HepG2 (cell line): ENCODE measurements around the gene SFXN5. TPM values are rescaled to one million over a fixed set of nuclear protein-coding genes. Genes with fewer than 3 reads are reported as not detected.
A peak's percentile ranks its signal among the peaks of the same experiment; 100 is the strongest.

ENCODE experiments used
- ATF7 ChIP-seq, 2 experiments: fragments of 450-650 bp in 1 of 2; sonication (generic) in 1 of 2; formaldehyde crosslinking in 1 of 2; IDR thresholded peaks; 2 replicates each; pipeline versions ENCODE4 v1.4.0 to v1.6.1; 2016 to 2020; ENCODE audit warnings: antibody characterized with exemption in 1 of 2, mild to moderate bottlenecking in 1 of 2, missing genetic modification reagents in 1 of 2
- FOXO1 ChIP-seq: sonication (generic); formaldehyde crosslinking; IDR thresholded peaks from 2 replicates; pipeline ENCODE4 v1.4.0; 2020; ENCODE audit warnings: missing genetic modification reagents
- GPBP1L1 ChIP-seq: sonication (generic); formaldehyde crosslinking; IDR thresholded peaks from 2 replicates; pipeline ENCODE4 v1.5.0; 2020; ENCODE audit warnings: mild to moderate bottlenecking, missing genetic modification reagents
- MIER2 ChIP-seq: IDR thresholded peaks from 2 replicates; pipeline ENCODE4 v1.6.1; 2016; ENCODE audit warnings: missing biosample characterization, missing genetic modification reagents
- NCOA1 ChIP-seq: sonication (generic); formaldehyde crosslinking; IDR thresholded peaks from 2 replicates; pipeline ENCODE4 v1.9.0; 2021; ENCODE audit warnings: missing genetic modification reagents
- NR0B2 ChIP-seq: sonication (generic); formaldehyde crosslinking; IDR thresholded peaks from 2 replicates; pipeline ENCODE4 v1.4.0; 2020; ENCODE audit warnings: mild to moderate bottlenecking, missing genetic modification reagents
- TFDP1 ChIP-seq: IDR thresholded peaks from 2 replicates; pipeline ENCODE4 v1.6.1; 2016; ENCODE audit warnings: missing compliant biosample characterization, missing genetic modification reagents, borderline replicate concordance
- YEATS4 ChIP-seq: sonication (generic); formaldehyde crosslinking; IDR thresholded peaks from 2 replicates; pipeline ENCODE4 v1.4.0; 2020; ENCODE audit warnings: missing genetic modification reagents, borderline replicate concordance
- ZBTB3 ChIP-seq: sonication (generic); formaldehyde crosslinking; IDR thresholded peaks from 2 replicates; pipeline ENCODE4 v1.4.0; 2020; ENCODE audit warnings: low read depth, mild to moderate bottlenecking, moderate library complexity, missing genetic modification reagents, borderline replicate concordance
- ZBTB37 ChIP-seq: sonication (generic); formaldehyde crosslinking; IDR thresholded peaks from 2 replicates; pipeline ENCODE4 v1.4.0; 2020; ENCODE audit warnings: mild to moderate bottlenecking, missing genetic modification reagents
- ZBTB38 ChIP-seq: sonication (generic); formaldehyde crosslinking; IDR thresholded peaks from 2 replicates; pipeline ENCODE4 v1.5.1; 2020; ENCODE audit warnings: mild to moderate bottlenecking, missing genetic modification reagents
- ZNF20 ChIP-seq: sonication (generic); formaldehyde crosslinking; IDR thresholded peaks from 2 replicates; pipeline ENCODE4 v1.4.0; 2020; ENCODE audit warnings: mild to moderate bottlenecking, moderate library complexity, missing genetic modification reagents
- ZNF232 ChIP-seq: sonication (generic); formaldehyde crosslinking; IDR thresholded peaks from 2 replicates; pipeline ENCODE4 v1.4.0; 2020; ENCODE audit warnings: missing genetic modification reagents, borderline replicate concordance
- ZNF382 ChIP-seq: sonication (generic); formaldehyde crosslinking; IDR thresholded peaks from 2 replicates; pipeline ENCODE4 v1.5.0; 2020; ENCODE audit warnings: missing genetic modification reagents, mild to moderate bottlenecking, borderline replicate concordance
- ZNF547 ChIP-seq: sonication (generic); formaldehyde crosslinking; IDR thresholded peaks from 2 replicates; pipeline ENCODE4 v1.5.1; 2020; ENCODE audit warnings: mild to moderate bottlenecking, missing genetic modification reagents
- ZNF558 ChIP-seq: sonication (generic); formaldehyde crosslinking; IDR thresholded peaks from 2 replicates; pipeline ENCODE4 v1.9.0; 2022; ENCODE audit warnings: mild to moderate bottlenecking, missing genetic modification reagents, borderline replicate concordance
- ZNF782 ChIP-seq: sonication (generic); formaldehyde crosslinking; IDR thresholded peaks from 2 replicates; pipeline ENCODE4 v1.4.0; 2020; ENCODE audit warnings: missing genetic modification reagents, mild to moderate bottlenecking, borderline replicate concordance
- ZNF839 ChIP-seq: sonication (generic); formaldehyde crosslinking; IDR thresholded peaks from 2 replicates; pipeline ENCODE4 v1.4.0; 2020; ENCODE audit warnings: missing genetic modification reagents, mild to moderate bottlenecking, borderline replicate concordance
- polyA plus RNA-seq, 8 experiments: library from polyadenylated mRNA; depleted of rRNA in 3 of 8; stranded (reverse) in 7 of 8; unstranded in 1 of 8; fragments of >200 nt; fragmentation: Illumina TruSeq in 4 of 8; extraction: Trizol in 4 of 8; gene quantifications; 2 replicates each; pipeline versions ENCODE4 v1.2.1 to v1.2.3, GENCODE V29; 2011 to 2016; ENCODE audit warnings: low read depth in 4 of 8, missing spikeins in 1 of 8, mixed read lengths in 1 of 8; ENCODE audit not compliant: insufficient read depth in 1 of 8
- total RNA-seq, 5 experiments: library from RNA; depleted of rRNA; stranded (reverse); fragments of >200 nt; fragmentation: Illumina TruSeq; extraction: Trizol; gene quantifications; 2 replicates each; pipeline ENCODE4 v1.2.3, GENCODE V29; 2016; ENCODE audit warnings: low read depth in 1 of 5

The SFXN5 gene
- total and polyA plus RNA-seq, 2 of the 13 experiments (the other 11 are each of a cell fraction or from before 2014, with no cell fraction given): 34.9 to 37.4 TPM

GRCh38 chr2:72943540-72944395 lies 127.7 kb downstream of the SFXN5 start (continued):
- TF ChIP-seq ZNF232 (CRISPR knock-in tag) (no peak), ZBTB38 (CRISPR knock-in tag) (no peak), ZBTB3 (CRISPR knock-in tag) (no peak), ZNF382 (CRISPR knock-in tag) (no peak), ATF7 (IDR thresholded peaks at IDR 0.05) (no peak), ATF7 (CRISPR knock-in tag; IDR thresholded peaks at IDR 0.05) (no peak), ZBTB37 (CRISPR knock-in tag) (peak; percentile 42; the same call in 1 of the 2 replicates), ZNF558 (CRISPR knock-in tag) (no peak), NR0B2 (CRISPR knock-in tag) (no peak), GPBP1L1 (no peak), ZNF839 (CRISPR knock-in tag) (no peak), ZNF547 (CRISPR knock-in tag) (0 out of 2 replicates have a peak, but pooled peaks have one; percentile 31), ZNF20 (CRISPR knock-in tag) (no peak), TFDP1 (CRISPR knock-in tag) (no peak), FOXO1 (CRISPR knock-in tag) (no peak), MIER2 (CRISPR knock-in tag) (no peak), ZNF782 (CRISPR knock-in tag) (no peak), YEATS4 (CRISPR knock-in tag) (no peak), NCOA1 (CRISPR knock-in tag) (no peak)
